CD14-positive monocyte (primary cell): ENCODE results near the gene TTC39A. TPM values are rescaled to one million over a fixed set of nuclear protein-coding genes. Genes with fewer than 3 reads are reported as not detected.
A peak's percentile ranks its signal among the peaks of the same experiment; 100 is the strongest.

Experiments used
- DNase-seq, 3 donors: peaks; one replicate each; pipeline ENCODE4 v3.0.0-alpha.2; 2011 to 2022
- H2AFZ ChIP-seq: 2 replicates; pipeline ENCODE4 v1.6.0; 2012; ENCODE audit warnings: mild to moderate bottlenecking, low read depth, low read length, inconsistent platforms; ENCODE audit not compliant: insufficient read depth, poor library complexity, severe bottlenecking
- H3K27ac ChIP-seq, 2 donors: 1 replicate in 1 of 2; 2 replicates in 1 of 2; pipeline ENCODE4 v1.5.1; 2012 to 2013; ENCODE audit warnings: low read length in 2 of 2, control low read depth in 1 of 2, inconsistent platforms in 1 of 2, low read depth in 1 of 2, mild to moderate bottlenecking in 1 of 2
- H3K27me3 ChIP-seq, 2 donors: one replicate each; pipeline versions ENCODE4 v1.6.0 to v1.6.1; 2011 to 2013; ENCODE audit warnings: low read length in 2 of 2; ENCODE audit not compliant: control insufficient read depth in 2 of 2, insufficient read depth in 2 of 2
- H3K36me3 ChIP-seq, 2 donors: replicated peaks in 1 of 2; 1 replicate in 1 of 2; 2 replicates in 1 of 2; pipeline versions ENCODE4 v1.5.1 to v1.6.1; 2012 to 2013; ENCODE audit warnings: low read length in 2 of 2, control low read depth in 1 of 2, inconsistent platforms in 1 of 2, mild to moderate bottlenecking in 1 of 2; ENCODE audit not compliant: insufficient read depth in 2 of 2, control insufficient read depth in 1 of 2
- H3K4me1 ChIP-seq, 2 donors: 1 replicate in 1 of 2; 2 replicates in 1 of 2; pipeline versions ENCODE4 v1.5.1 to v1.6.1; 2012 to 2013; ENCODE audit warnings: low read length in 2 of 2, control low read depth in 1 of 2, inconsistent platforms in 1 of 2, mild to moderate bottlenecking in 1 of 2, moderate library complexity in 1 of 2; ENCODE audit not compliant: insufficient read depth in 2 of 2, control insufficient read depth in 1 of 2
- H3K4me2 ChIP-seq: replicated peaks from 2 replicates; pipeline ENCODE3; 2012; ENCODE audit warnings: low read length, moderate library complexity, mild to moderate bottlenecking; ENCODE audit not compliant: poor library complexity, severe bottlenecking; ENCODE audit errors: extremely low read depth
- H3K4me3 ChIP-seq, 3 experiments: fragments of 200-600 bp in 1 of 3; sonication (generic) in 1 of 3; replicated peaks in 1 of 3; 1 replicate in 2 of 3; 2 replicates in 1 of 3; pipeline ENCODE4 v1.5.1; 2011 to 2013; ENCODE audit warnings: low read length in 3 of 3, mild to moderate bottlenecking in 3 of 3, control low read depth in 2 of 3, low read depth in 2 of 3, inconsistent platforms in 1 of 3, moderate library complexity in 1 of 3
- H3K79me2 ChIP-seq: 2 replicates; pipeline ENCODE4 v1.6.0; 2012; ENCODE audit warnings: mild to moderate bottlenecking, control low read depth, inconsistent platforms, low read length, moderate library complexity; ENCODE audit not compliant: insufficient read depth
- H3K9ac ChIP-seq: 2 replicates; pipeline ENCODE4 v1.6.0; 2017; ENCODE audit warnings: low read length, mild to moderate bottlenecking; ENCODE audit not compliant: insufficient read depth, poor library complexity, severe bottlenecking
- H3K9me3 ChIP-seq, 2 donors: replicated peaks in 1 of 2; 1 replicate in 1 of 2; 2 replicates in 1 of 2; pipeline versions ENCODE4 v1.5.1 to v1.6.1; 2012 to 2013; ENCODE audit warnings: low read length in 2 of 2, control low read depth in 1 of 2; ENCODE audit not compliant: control insufficient read depth in 1 of 2, insufficient read depth in 1 of 2
- H4K20me1 ChIP-seq: 2 replicates; pipeline ENCODE4 v1.6.0; 2012; ENCODE audit warnings: mild to moderate bottlenecking, low read length, control low read depth, moderate library complexity; ENCODE audit not compliant: insufficient read depth
- H3K27ac Mint-ChIP-seq, 7 donors: one replicate each; pipeline ENCODE4 v1.8.0; 2020; ENCODE audit warnings: mild to moderate bottlenecking in 7 of 7, mixed read lengths in 7 of 7, moderate library complexity in 6 of 7, inconsistent platforms in 2 of 7
- H3K27me3 Mint-ChIP-seq, 3 donors: one replicate each; pipeline ENCODE4 v1.8.0; 2021 to 2022; ENCODE audit warnings: low read depth in 3 of 3, mild to moderate bottlenecking in 3 of 3, mixed read lengths in 3 of 3, moderate library complexity in 3 of 3, inconsistent platforms in 1 of 3
- H3K36me3 Mint-ChIP-seq, 2 donors: one replicate each; pipeline ENCODE4 v1.8.0; 2020; ENCODE audit warnings: mixed read lengths in 2 of 2, inconsistent platforms in 1 of 2, mild to moderate bottlenecking in 1 of 2
- H3K4me1 Mint-ChIP-seq: one replicate; pipeline ENCODE4 v1.8.0; 2020; ENCODE audit warnings: mild to moderate bottlenecking, mixed read lengths
- H3K4me3 Mint-ChIP-seq, 2 donors: one replicate each; pipeline ENCODE4 v1.8.0; 2020; ENCODE audit warnings: mild to moderate bottlenecking in 2 of 2, mixed read lengths in 2 of 2, moderate library complexity in 1 of 2
- H3K9me3 Mint-ChIP-seq, 7 donors: one replicate each; pipeline ENCODE4 v1.8.0; 2020 to 2022; ENCODE audit warnings: mixed read lengths in 7 of 7, mild to moderate bottlenecking in 6 of 7, moderate library complexity in 6 of 7, inconsistent platforms in 2 of 7
- CTCF ChIP-seq: fragments of 200-600 bp; IDR thresholded peaks from one replicate; pipeline ENCODE4 v1.8.0; 2022; ENCODE audit warnings: antibody characterized with exemption, mild to moderate bottlenecking
- WGBS: methylation state at CpG from one replicate; pipeline ENCODE4 v1.1.5; 2013; ENCODE audit warnings: missing lambda C conversion rate; ENCODE audit not compliant: insufficient coverage; 5-methylcytosine and 5-hydroxymethylcytosine counted together
- intact Hi-C, 2 donors: fragments of 100-400 bp; cut with micrococcal nuclease; formaldehyde crosslinking; loops; one replicate each; pipeline versions ENCODE4 v1.15.0 to v1.15.1; 2023
- polyA plus RNA-seq, 3 donors: library from polyadenylated mRNA; depleted of rRNA in 1 of 3; unstranded in 2 of 3; stranded (reverse) in 1 of 3; fragments of 300-500 nt in 2 of 3; fragments of >200 nt in 1 of 3; fragmentation: Illumina TruSeq in 2 of 3; gene quantifications; 1 replicate in 2 of 3; 2 replicates in 1 of 3; pipeline ENCODE4 v1.2.3, GENCODE V29; 2012 to 2021

The TTC39A gene
- polyA plus RNA-seq, 3 donors, result 0.16 TPM; not detected in 2

GRCh38 chr1:51299185-51299885 lies 31.0 kb downstream of the TTC39A start:
- H4K20me1 ChIP-seq, result no peaks in the 10 kb centered on the region
- no peak overlapping the region for H3K4me3 Mint-ChIP-seq
- H3K36me3 Mint-ChIP-seq, result no peaks in the 10 kb centered on the region
- no peaks in the 10 kb centered on the region for H3K79me2 ChIP-seq
- no peak for TF ChIP-seq CTCF
- peaks cover 24% of the 10 kb centered on the region for H3K4me1 Mint-ChIP-seq
- intact Hi-C loops, result loop anchor here in 1 of 2 donors (5.0 kb wide), 1 partner anchor 107 kb away; no protein-coding TSS in a partner anchor
- no peak overlapping the region for H3K4me3 ChIP-seq
- no peaks in the 10 kb centered on the region for H3K9me3 ChIP-seq
- no peaks in the 10 kb centered on the region for H3K27me3 ChIP-seq
- peaks cover 18 to 19% of the 10 kb centered on the region in 2 donors for H3K4me1 ChIP-seq
- H3K9me3 Mint-ChIP-seq, result peaks cover 0 to 1% (median 0%) of the 10 kb centered on the region in 7 donors
- H3K27ac Mint-ChIP-seq, result peak overlapping the region in 2 of 7 donors; percentile 32 to 61
- peaks cover 0 to 3% (median 2%) of the 10 kb centered on the region in 3 donors for H3K27me3 Mint-ChIP-seq
- H2AFZ ChIP-seq, result no peak overlapping the region
- no peak overlapping the region for H3K4me2 ChIP-seq
- no peak overlapping the region for H3K9ac ChIP-seq
- H3K27ac ChIP-seq, result no peak overlapping the region
- DNase-seq, result no peak
- no peaks in the 10 kb centered on the region for H3K36me3 ChIP-seq
- WGBS, result 88% methylated on average over 8 of the region's 11 CpGs

- Histone ChIP-seq H3K9ac (no peak overlapping the region), H3K27me3 (no peaks in the 10 kb centered on the region), H3K9me3 (no peaks in the 10 kb centered on the region), H3K36me3 (no peaks in the 10 kb centered on the region), H3K4me3 (no peak overlapping the region), H2AFZ (no peak overlapping the region), H3K27ac (no peak overlapping the region), H3K4me2 (no peak overlapping the region), H4K20me1 (no peaks in the 10 kb centered on the region), H3K4me1 (peaks cover 12 to 16% of the 10 kb centered on the region in 2 donors), H3K79me2 (no peaks in the 10 kb centered on the region)
- peaks cover 0 to 1% (median 0%) of the 10 kb centered on the region in 7 donors for H3K9me3 Mint-ChIP-seq
- peaks cover 0 to 7% (median 2%) of the 10 kb centered on the region in 3 donors for H3K27me3 Mint-ChIP-seq
- intact Hi-C loops, result loop anchor here in 1 of 2 donors (5.0 kb wide), 1 partner anchor 106 kb away; no protein-coding TSS in a partner anchor
- no peak overlapping the region for H3K4me3 Mint-ChIP-seq
- peak overlapping the region in 1 of 7 donors; percentile 30 for H3K27ac Mint-ChIP-seq
- peaks cover 14% of the 10 kb centered on the region for H3K4me1 Mint-ChIP-seq
- no peak for DNase-seq
- WGBS, result 100% methylated on average over 1 of the region's 4 CpGs
- no peaks in the 10 kb centered on the region for H3K36me3 Mint-ChIP-seq
- TF ChIP-seq CTCF, result no peak
These were observed 32.0 kb downstream of the TTC39A start for GRCh38 chr1:51298322-51298705.
